Iris pigment epithelial cell (primary cell): ENCODE data around the gene CTF1.

Experiments used
- DNase-seq: peaks from one replicate; pipeline ENCODE4 v3.0.0-alpha.2; 2011; ENCODE audit warnings: low read depth

Gene CTF1

DNA sequence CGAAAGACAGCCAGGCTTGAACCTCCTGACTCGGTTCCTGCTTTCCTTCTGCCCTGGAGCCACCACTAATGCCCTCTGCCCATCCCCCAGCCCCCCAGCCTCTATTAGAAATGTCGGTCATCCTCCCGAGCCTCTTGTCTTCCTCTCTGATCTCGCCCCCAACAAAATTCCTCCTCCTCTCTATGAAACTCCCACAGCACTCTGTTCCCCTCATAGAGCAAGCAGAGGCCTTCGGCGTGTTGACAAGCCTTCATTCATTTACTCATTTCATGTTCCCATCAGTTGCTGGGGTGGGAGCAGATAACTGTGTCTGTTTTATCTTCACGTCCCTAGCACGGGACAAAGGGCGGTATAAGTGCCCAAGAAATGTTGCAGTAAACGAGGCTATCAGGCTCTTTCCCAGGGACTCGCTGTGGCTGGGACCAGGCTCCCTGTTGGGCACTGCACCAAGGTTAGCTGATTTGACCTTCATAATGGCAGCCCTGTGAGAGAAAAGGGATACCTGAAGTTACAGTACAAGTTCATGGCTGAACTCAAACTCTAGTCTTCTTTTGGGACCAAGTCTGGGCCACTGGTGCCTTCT lies 34.7 kb downstream of the CTF1 start:
- DNase-seq: no peak

DNA sequence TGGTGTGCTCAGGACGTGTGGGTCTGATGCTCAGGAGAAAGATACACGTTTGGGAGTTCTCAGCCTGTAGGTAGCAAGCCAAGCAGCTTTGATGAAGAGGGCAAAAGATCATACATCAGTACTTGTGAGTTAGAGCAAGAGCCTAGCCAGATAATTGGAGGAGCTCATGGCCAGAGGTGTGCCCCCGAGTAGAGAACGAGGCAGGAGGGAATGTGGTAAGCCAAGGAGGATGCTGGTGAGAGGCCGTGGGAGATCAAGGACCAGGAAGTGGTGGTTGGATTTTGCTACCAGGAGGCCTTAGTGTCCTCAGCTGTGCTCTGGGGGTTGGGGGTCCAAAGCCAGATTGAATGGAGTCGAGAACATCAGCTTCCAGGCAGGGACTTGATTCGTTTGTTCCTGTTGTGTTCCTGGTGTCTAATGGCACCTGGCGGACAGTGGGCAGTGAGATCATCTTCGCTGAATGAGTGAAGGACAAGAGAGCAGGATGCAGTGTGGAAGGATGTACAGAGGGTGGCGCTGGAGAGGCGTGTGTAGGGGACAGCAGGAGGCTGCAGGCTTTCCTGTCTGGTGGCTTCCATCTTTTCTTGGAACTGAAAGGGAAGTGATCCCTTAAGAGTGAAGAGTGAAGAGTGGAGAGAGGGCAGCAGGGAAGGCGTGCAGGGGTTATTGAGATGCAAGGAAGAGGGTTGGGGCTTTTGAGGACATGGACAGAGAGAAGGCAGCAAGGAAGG lies 38.6 kb downstream of the CTF1 start:
- DNase-seq: peak; percentile 74

DNA sequence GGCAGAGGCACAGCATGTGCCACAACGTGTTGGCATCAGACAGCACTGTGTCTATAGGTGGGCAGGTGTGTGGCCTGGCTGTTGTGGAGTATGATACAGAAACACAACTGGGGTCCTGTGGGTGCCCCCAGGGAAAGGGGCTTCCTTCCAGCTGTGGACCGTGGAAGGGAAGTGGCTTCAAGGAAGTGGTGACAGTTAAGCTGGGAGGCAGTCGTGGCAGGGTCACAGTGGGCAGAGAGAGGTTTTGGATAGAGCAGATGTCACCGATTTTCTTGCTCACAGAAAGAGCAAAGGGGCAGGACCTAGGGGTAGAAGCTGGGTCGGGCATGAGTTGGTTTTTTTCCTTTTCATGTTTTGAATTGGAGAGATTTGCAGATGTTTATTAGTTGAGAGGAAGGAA lies 41.3 kb downstream of the CTF1 start:
- no peak for DNase-seq

DNA sequence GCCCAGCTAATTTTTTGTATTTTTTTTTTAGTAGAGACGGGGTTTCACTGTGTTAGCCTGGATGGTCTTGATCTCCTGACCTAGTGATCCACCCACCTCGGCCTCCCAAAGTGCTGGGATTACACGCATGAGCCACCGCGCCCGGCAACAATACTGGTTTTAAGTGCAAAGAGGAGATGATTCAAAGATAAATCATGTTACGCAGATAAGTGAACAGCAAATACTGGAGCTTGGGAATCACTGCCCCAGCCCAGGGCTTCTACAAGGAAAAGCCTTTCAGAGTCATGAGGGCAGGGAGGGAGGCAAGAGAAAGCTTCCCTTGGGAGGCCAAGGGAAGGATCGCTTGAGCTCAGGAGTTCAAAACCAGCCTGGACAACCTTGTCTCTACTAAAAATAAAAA lies 43.2 kb downstream of the CTF1 start:
- DNase-seq: peak; percentile 42

DNA sequence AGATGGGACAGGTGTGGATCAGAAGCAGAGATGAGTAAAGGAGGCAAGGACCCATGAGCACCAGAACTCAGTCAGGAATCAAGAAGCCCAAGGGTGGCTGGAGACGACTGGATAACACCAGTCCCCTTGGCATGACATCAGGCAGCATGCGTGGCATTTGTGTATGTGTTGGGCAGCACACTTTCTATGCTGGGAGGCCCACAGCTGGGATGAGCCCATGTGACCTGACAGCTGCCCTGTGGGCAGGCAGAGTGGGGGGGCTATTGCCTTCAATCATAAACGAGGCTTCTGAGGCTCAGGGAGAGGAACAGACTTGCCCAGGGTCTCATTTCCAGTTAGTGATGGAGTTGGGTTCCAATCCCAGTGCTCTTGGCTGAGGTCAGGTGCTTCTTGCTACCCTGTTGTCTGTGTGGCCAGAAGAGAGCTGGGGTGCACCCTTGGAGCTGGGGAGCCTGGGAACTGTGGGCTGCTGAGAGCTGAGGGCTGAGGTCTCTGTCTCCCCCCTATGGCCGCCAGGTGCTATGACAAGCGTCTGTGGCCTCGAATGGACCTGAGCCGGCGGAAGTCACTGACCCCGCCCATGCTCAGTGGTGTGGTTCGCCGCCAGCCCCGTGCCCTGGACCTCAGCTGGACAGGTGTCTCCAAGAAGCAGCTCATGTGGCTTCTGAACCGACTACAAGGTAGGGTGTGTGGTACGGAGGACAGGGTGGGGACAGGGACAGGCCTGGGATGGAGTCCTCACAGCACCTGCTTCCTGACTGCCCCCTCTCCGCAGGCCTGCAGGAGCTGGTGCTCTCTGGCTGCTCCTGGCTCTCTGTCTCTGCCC lies 45.4 kb downstream of the CTF1 start:
- DNase-seq: peak; percentile 73

DNA sequence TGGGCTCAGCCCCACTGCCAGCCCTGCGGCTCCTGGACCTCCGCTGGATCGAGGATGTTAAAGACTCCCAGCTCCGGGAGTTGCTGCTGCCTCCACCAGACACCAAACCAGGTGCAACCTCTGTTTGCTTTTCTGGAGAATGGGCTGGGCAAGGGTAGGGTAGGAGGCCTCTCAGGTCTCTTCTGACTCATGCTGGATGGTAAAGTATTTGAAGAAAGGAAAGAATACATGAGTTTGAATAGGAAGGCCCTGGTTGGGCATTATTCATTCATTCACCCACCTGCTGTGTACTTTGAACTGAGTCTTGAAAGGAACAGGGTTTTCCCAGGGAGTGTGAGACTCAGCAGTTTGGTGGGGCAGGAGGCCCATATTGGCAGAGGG lies 46.0 kb downstream of the CTF1 start:
- DNase-seq: no peak

DNA sequence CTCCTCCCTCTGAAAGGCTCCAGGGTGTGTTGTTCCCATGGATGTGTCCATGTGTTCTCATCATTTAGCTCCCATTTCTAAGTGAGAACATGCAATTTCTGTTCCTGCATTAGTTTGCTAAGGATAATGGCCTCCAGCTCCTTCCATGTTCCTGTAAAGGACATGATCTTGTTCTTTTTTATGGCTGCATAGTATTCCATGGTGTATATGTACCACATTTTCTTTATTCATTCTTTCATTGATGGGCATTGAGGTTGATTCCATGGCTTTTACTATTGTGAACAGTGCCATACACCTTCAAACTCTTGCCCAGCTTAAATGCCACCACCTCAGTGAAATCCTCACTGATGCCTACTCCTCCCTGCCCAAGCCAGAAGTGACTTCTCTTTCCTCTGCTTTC lies 47.9 kb downstream of the CTF1 start:
- no peak for DNase-seq

DNA sequence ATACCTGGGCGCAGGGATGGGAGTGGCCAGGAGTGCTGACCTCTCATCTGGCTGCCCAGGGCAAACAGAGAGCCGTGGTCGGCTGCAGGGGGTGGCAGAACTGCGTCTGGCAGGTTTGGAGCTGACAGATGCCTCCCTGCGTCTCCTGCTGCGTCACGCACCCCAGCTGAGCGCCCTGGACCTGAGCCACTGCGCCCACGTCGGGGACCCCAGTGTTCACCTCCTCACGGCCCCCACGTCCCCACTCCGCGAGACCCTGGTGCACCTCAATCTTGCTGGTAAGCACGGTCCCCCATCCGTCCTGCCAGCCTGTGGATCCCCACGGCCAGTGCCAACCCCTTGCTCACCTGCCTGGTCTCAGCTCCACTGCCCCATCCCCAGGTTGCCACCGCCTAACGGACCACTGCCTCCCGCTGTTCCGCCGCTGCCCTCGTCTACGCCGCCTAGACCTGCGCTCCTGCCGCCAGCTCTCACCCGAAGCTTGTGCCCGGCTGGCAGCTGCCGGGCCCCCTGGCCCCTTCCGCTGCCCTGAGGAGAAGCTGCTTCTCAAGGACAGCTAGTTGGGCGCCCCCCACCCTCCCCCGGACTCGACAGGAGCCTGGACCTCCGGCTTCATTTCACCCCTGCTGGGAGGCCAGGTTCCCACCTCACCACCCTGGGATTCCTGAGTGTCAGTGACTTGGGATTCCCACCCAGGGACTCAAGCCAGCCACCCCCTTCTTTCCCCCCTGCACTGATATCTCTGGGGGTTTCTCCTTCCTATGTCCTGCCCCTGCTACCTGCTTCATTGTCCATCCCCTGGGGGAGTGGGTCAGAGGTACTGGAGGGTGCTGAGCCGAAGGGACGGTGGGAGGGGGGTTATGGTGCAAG lies 50.5 kb downstream of the CTF1 start:
- no peak for DNase-seq

DNA sequence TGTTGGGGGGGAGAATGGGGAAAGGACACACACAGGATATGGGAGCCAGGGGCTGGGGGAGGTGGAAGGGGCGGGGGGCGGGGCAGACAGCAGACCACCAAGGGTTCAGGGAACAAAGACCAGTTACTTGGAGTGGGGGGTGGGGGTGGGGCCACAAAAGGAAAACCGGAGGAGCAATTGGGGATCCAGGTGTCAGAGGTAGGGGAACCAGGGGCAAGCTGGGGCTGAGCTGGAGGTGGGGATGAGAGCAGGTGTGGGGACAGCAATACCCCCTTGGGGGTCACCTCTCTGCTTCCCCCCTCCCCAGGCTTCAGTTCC lies 51.1 kb downstream of the CTF1 start:
- no peak for DNase-seq

DNA sequence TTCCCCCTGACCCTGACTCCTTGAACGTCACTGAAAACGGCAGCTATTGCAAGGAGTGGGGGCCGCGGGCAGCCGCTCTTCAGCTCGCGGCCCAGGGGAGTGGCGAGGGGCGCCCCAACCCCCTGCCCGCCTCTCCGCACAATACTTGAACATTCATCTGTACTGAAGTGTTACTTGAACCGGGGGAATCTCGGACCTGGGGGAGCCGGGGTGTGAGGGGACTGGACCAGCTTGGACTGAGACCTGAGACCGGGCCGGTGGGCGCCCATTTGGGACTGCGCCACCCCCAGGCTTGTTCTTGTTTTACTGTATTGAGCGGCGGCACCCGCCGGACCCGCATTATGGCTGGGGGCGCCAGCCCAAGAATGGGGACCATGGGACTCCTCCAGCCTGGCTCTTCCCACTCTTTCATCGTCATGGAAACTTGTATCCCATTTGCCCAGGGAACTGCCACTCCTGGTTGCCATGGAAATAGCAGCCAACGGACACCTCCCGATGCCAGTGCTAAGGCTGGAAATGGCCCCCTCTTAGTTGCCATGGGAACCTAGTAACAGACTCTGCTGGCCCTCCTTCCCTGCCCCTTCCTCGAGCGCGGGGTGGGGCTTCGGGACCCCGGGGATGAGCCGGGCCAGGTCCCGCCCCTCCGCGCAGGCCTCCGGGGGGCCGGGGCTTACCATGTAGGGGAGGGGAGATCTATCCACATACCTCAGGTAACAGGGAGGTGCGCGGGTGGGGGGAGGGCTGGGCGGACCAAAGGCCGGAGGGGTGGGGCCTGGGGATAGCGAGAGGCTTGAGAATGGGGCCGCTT lies 51.6 kb downstream of the CTF1 start:
- peak; percentile 98 for DNase-seq

DNA sequence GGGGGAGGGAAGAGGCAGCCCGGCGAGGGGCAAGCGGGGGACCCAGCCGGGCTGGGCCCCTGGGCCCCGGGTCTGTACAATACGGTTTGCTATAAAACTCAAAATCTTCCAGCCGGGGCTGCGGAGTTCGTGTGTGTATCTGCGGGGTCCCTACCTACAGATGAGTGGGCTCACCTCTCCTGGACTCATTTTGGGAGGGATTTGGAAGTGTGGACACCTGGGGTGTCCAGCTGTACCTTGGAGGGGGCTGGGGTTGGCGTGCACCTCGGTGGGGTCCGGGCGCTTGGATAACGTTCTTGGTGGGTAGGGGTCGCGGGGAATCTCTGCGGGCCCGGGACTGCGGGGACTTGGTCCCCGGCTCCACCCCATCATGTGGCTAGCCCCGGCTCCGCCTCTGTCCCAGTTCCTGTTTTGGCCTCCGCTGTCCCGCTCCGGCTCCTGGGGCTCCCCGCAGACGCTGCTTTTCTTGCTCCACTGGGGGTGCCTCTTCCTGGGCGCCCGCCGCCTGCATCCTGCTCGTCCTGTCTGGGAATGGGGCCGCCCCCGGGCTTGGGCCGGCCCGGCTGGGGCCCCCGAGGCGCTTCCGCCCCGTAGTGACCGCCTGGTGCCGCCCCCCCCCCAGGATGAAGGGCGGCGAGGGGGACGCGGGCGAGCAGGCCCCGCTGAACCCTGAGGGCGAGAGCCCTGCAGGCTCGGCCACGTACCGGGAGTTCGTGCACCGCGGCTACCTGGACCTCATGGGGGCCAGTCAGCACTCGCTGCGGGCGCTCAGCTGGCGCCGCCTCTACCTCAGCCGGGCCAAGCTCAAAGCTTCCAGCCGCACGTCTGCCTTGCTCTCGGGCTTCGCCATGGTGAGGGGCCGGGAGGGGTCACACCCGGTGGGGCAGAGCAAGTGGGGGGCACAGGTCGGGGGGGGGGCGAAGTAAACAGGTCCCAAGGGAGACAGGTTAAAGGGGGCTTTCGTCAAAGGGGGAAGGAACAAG lies 52.5 kb downstream of the CTF1 start, which contains the start of gene ORAI3:
TSS of gene ORAI3 (plus strand) at position 402 of the 983 bp plus-strand sequence. CDS start at position 624, 222 bp downstream.
- DNase-seq: peak; percentile 63

DNA sequence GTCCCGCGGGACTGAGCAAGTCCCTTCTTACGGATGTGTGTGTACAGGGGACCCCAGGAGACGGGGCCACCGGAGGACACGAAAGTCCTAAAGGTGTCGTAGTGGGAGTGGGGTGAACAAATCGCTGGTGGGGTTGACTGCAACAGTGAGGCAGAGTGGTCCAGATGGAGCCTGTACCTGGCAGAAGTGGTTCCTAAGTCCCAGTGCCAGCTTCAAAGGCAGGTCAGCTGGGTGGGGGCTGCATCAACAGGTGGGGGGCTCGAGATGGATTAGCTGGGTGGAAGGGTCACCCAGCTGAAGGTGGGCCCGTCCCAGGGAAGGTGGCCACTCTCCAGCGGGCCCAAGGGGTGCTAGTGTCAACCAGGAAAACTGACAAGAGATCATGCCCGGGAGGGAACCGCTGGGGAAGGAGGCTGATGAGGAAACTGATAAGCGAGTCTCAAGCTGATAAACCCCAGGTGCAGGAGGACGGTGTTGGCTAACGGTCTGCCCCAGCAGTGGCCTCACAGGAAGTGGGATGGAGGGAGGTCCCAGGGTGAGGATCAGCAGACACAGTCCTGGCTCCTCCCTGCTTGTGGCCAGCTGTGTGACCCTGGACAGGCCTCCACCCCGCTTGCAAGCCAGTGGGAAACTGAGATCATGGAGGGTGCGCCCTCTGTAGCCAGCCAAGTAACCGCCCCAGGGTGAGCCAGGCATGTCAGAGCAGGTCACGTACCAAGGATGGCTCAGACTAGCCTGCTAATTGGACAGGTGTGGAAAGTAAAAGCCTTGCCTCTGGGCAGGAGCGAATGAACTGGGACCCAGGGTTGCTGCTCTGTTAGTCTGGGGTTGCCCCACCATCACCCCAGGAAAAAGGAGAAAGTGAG lies 53.5 kb downstream of the CTF1 start:
- DNase-seq: peak; percentile 84

DNA sequence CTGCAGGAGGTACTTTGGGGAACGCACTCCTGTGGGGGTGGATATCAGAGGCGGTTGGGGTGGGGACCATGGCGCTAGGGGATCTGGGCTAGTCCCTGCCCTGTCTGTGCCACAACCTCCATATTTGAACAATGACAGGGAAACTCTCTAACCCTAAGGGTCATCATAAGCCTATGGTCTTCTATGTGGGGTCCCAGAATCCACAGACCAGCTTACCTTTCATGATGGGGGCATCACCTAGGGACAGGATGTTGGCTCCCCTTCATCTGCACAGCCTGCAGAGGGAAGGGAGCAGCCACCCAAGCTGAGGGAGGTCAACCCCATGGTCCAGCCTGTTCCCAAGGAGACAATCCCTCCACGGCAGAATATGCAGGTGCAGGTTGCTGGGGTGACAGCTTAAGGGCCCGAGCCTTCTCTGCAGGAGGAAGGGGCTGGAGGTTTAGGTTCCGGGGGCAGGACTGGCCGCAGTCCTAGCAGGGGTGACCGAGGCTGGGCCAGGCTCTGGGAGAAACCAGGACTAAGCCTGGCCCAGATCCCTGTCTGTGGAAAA lies 54.2 kb downstream of the CTF1 start:
- DNase-seq: no peak

DNA sequence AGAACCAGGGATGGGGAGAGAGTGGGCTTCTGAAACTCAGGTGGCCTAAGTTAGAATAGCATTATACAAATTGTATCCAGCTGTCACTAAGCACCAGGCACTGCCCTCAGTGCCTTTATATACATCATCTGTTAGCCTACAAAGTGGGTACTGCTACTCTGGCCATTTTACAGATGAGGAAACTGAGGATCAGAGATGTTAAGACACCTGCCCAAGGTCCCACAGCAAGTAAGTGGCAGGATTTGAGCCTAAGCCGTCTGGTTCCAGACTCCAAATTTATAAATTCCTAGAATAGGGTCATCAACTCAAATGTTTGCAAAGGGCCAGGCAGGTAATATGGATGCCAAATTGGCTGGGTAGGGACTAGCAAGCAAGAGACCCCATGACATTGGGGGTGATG lies 54.8 kb downstream of the CTF1 start:
- no peak for DNase-seq

DNA sequence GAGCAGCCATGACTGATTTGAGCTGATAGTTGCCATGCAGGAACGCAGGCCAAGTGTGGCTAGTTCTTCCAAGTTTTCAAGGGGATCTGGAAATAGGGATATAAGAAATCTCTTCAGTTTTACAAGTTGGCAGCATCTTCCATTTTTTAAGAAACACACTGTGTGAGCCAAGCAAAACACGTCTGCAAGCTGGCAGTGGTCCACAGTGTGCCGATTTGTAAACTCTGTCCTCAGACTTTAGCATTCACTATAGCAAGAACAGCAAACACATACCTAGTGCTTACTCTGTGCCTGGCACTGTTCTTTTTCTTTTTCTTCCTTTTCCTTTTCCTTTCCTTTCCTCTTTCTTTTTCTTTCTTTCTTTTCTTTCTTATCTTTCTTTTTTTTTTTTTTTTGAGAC lies 55.3 kb downstream of the CTF1 start:
- DNase-seq: peak; percentile 61

DNA sequence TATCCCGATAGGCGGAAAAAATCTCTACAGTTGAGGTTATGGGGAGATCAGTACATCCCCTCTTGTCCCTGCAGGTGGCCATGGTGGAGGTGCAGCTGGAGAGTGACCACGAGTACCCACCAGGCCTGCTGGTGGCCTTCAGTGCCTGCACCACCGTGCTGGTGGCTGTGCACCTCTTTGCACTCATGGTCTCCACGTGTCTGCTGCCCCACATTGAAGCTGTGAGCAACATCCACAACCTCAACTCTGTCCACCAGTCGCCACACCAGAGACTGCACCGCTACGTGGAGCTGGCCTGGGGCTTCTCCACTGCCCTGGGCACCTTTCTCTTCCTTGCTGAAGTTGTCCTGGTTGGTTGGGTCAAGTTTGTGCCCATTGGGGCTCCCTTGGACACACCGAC lies 56.7 kb downstream of the CTF1 start:
- DNase-seq: no peak
